Inflammatory macrophage (primary cell): ENCODE results near the gene STXBP4.

Source experiments
- DNase-seq, 2 donors: peaks; one replicate each; pipeline ENCODE4 v3.0.0-alpha.2; 2020 to 2022
- total RNA-seq, 18 experiments: gene quantifications; one replicate each; lab custom pipeline; 2026; ENCODE audit warnings: mixed read lengths in 6 of 18, inconsistent platforms in 2 of 18; lab: John Stamatoyannopoulos, UW

STXBP4 gene
- 1.2 to 13.1 (median 3.8) reads per million in 18 experiments for total RNA-seq

GRCh38 chr17:54968262-54968987 is at the start of gene STXBP4, which contains the start of gene COX11:
Gene STXBP4 (plus strand): TSS chr17:54968765. CDS start chr17:54986220, 17,455 bp downstream.
Gene COX11 (minus strand): TSS chr17:54968654. CDS start chr17:54968646, 8 bp downstream.
- DNase-seq = peak; percentile 97

GRCh38 chr17:54919425-54919824 is 49.1 kb upstream of the STXBP4 start:
- DNase-seq = no peak

- DNase-seq = no peak
Observed at GRCh38 chr17:54920819-54921218, 47.7 kb upstream of the STXBP4 start.

GRCh38 chr17:54924405-54924804 is 44.2 kb upstream of the STXBP4 start:
- DNase-seq = no peak

- no peak for DNase-seq
Observed at GRCh38 chr17:54927525-54927924, 41.0 kb upstream of the STXBP4 start.

GRCh38 chr17:54932711-54933110 is 35.9 kb upstream of the STXBP4 start:
- no peak for DNase-seq

- DNase-seq = no peak
Observed at GRCh38 chr17:54933921-54934320, 34.6 kb upstream of the STXBP4 start.

GRCh38 chr17:54935471-54935870 is 33.1 kb upstream of the STXBP4 start:
- no peak for DNase-seq

- DNase-seq = no peak
Observed at GRCh38 chr17:54937018-54937417, 31.5 kb upstream of the STXBP4 start.

- no peak for DNase-seq
Observed at GRCh38 chr17:54937426-54937825, 31.1 kb upstream of the STXBP4 start.

GRCh38 chr17:54941285-54941684 is 27.3 kb upstream of the STXBP4 start:
- DNase-seq = no peak

- no peak for DNase-seq
Observed at GRCh38 chr17:54944796-54945195, 23.8 kb upstream of the STXBP4 start.

- no peak for DNase-seq
Observed at GRCh38 chr17:54945231-54945630, 23.3 kb upstream of the STXBP4 start.

GRCh38 chr17:54945671-54946070 is 22.9 kb upstream of the STXBP4 start:
- DNase-seq = no peak

- no peak for DNase-seq
Observed at GRCh38 chr17:54947396-54947795, 21.2 kb upstream of the STXBP4 start.

- no peak for DNase-seq
Observed at GRCh38 chr17:54948380-54948779, 20.2 kb upstream of the STXBP4 start.

- no peak for DNase-seq
Observed at GRCh38 chr17:54950116-54950515, 18.4 kb upstream of the STXBP4 start.

- DNase-seq = no peak
Observed at GRCh38 chr17:54951286-54951685, 17.3 kb upstream of the STXBP4 start.

- DNase-seq = no peak
Observed at GRCh38 chr17:54956791-54957190, 11.8 kb upstream of the STXBP4 start.

- DNase-seq = peak in 1 of 2 donors; percentile 13
Observed at GRCh38 chr17:54967621-54968261, 824 bp upstream of the STXBP4 start.

- peak; percentile 1 to 6 for DNase-seq
Observed at GRCh38 chr17:54968988-54969332, 395 bp downstream of the STXBP4 start.

- DNase-seq = no peak
Observed at GRCh38 chr17:54969658-54970572, 1.4 kb downstream of the STXBP4 start.

- DNase-seq = no peak
Observed at GRCh38 chr17:54971147-54971546, 2.6 kb downstream of the STXBP4 start.
